Measurements from ENCODE around the gene RNU6-9.

GRCh38 chr19:931860-932647 lies 38.8 kb downstream of the RNU6-9 start:
- no peak for TF ChIP-seq EZH2 (IDR thresholded peaks at IDR 0.05; ENCODE audit: insufficient read depth, poor library complexity, severe bottlenecking)
- TF ChIP-seq EZH2phosphoT487 (IDR thresholded peaks at IDR 0.05; ENCODE audit: insufficient read depth, low read depth), result no peak
